A549 (cell line): Measurements from ENCODE around the gene ALG12.

ENCODE experiments used
- CHD4 ChIP-seq: fragments of 200-600 bp; sonication (generic); IDR thresholded peaks from 2 replicates; pipeline ENCODE4 v1.6.1; 2016; ENCODE audit warnings: antibody characterized with exemption, mild to moderate bottlenecking, borderline replicate concordance
- CTCF ChIP-seq: fragments of >200 bp; sonication (Bioruptor Twin); formaldehyde crosslinking; IDR thresholded peaks from 3 replicates; pipeline ENCODE4 v1.5.1; 2016
- FOSL2 ChIP-seq, 2 experiments: fragments of 450-650 bp in 1 of 2; fragments of >200 bp in 1 of 2; sonication (Bioruptor Twin) in 1 of 2; formaldehyde crosslinking; IDR thresholded peaks; 2 replicates each; pipeline versions ENCODE4 v1.5.0 to v1.6.1; 2016 to 2020; ENCODE audit warnings: mild to moderate bottlenecking in 1 of 2, moderate library complexity in 1 of 2
- HEYL ChIP-seq: fragments of 250-450 bp; sonication (Bioruptor Pico); IDR thresholded peaks from 2 replicates; pipeline ENCODE4 v1.8.0; 2021; ENCODE audit warnings: mild to moderate bottlenecking, moderate library complexity
- KDM1A ChIP-seq: fragments of 200-600 bp; sonication (generic); IDR thresholded peaks from 2 replicates; pipeline ENCODE4 v1.6.1; 2016; ENCODE audit warnings: low read depth, mild to moderate bottlenecking
- MAX ChIP-seq: IDR thresholded peaks from 2 replicates; pipeline ENCODE4 v1.6.1; 2012
- NPAS2 ChIP-seq: fragments of 250-450 bp; sonication (Bioruptor Pico); IDR thresholded peaks from 2 replicates; pipeline ENCODE4 v1.8.0; 2022; ENCODE audit warnings: mild to moderate bottlenecking, moderate library complexity, borderline replicate concordance

GRCh38 chr22:49961005-49961600 is 42.9 kb upstream of the ALG12 start:
- no peak for TF ChIP-seq CTCF
- TF ChIP-seq MAX, result no peak
- no peak for TF ChIP-seq FOSL2 (IDR thresholded peaks at IDR 0.05)
- TF ChIP-seq FOSL2 (CRISPR knock-in tag; IDR thresholded peaks at IDR 0.05), result no peak
- no peak for TF ChIP-seq KDM1A
- TF ChIP-seq CHD4, result no peak
- TF ChIP-seq HEYL (CRISPR knock-in tag), result no peak
- no peak for TF ChIP-seq NPAS2
